COLO668 (cell line): ENCODE measurements around the gene FGD2.

Experiments used
- DNase-seq: peaks from one replicate; lab custom pipeline; 2025; ENCODE audit not compliant: unreplicated experiment; lab: John Stamatoyannopoulos, UW

Gene FGD2

DNA sequence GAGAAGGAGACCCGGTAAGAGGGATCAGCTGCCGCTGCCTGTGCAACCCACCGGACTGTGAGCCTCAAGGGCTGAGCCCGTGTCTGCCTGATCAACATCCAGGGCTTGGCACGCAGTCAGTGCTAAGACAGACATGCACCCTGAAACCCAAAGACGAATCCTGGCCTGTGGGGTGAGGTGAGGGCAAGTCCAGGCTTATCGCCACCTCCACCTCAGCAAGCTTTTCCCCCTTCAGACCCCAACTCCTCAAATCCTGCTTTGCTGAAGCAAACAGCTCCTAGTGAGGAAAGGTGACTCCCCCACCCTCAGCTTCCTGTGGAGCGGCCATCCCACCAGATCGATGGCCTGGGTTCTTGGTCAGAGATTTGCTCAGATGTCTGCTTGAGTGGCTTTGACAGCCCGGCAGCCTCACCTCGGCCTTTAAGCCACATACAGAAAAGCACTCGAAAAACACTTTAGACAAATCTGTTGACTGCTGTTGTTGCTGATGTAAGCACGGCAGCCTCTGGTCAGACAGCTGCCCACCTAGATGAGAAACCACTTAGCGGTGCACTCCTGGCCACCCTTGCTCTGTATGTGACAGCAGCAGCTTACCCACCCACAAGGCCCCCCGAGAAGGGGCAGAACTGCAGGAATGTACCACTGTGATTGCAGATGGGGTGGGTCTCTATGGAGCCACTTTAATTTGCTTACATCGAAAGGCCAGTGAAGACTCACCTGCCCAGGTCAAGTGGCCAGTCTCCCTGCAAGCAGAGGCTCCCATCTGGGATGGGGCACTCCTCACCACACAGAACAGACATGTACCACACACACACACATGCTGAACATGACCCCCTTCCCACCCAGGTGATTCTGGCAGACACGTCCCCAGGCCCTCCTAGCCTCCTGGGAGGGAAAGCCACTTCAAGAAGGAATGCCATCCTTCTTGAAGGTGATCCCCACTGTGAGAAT lies 34.3 kb upstream of the FGD2 start:
- no peak for DNase-seq

DNA sequence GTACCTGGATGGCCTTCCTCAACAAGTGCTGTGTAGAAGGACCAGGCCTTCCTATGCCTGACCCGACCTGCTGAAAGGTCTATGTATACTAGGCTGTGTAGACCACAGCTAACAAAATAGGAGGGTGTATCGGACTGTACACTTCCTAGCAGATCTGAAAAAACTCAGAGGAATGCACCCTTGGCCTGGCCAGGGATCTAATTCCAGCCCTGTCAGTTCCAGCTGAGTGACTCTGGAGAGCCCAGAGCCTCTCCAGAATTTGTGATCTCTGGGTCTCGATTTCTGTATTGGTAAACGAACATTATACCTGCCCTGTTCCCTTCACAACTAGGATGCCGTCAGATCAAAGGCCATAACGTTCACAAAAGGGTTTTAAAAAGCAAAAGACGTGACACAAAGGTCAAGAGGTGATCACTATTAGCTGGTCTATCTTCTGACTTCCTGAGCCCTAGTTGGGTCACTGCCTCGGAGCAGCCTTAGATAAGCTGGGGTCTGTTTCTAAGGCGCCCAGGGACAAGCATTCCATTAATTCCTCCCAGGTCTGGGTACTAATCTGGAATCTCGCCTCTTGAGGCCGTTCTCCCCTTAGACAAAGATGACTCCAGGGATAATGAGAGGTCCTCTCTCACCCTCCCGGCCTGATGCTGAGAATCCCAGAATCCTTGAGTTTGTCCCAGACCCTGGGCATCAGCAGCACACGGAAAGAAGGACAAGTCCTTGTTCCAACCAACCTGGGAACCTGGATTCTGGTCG lies 33.4 kb upstream of the FGD2 start:
- no peak for DNase-seq

DNA sequence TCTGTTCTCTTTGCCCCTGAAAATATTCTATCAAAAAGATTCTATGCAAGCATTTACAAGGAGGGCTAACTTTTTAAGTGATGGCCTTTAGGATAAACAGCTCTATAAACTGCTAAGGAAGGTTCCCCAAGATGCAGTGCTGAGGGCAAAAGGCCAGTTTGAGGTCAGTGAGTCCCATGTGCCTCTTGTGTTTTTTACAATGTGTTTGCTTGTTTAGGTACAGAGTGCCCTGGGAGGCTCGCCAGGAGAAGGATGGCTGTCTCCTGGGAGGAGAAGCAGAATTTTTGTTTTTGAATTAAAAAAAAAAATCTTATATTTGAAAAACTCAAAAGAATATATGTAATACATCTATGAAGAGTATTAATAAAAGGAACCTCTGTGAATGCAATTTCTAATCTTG lies 32.3 kb upstream of the FGD2 start:
- DNase-seq, result no peak

DNA sequence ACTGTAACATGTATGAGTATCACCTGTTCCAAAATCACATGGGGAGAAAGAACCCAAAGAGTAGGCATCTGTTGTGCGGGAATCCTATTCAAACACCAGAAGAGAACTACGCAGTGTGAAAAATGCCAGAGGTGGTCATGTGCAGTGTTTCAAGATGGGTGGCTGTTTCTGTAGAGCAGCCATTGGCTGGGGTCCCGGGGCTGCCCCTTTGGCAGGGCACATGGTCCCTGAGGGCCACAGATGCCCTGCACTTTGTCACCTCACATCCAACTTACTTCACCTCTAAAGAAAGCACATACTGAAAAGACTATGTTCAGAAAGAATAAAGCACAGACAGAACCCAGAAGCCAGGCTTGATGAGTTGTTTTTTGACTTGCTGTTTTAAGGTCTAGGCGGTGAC lies 31.8 kb upstream of the FGD2 start:
- no peak for DNase-seq

DNA sequence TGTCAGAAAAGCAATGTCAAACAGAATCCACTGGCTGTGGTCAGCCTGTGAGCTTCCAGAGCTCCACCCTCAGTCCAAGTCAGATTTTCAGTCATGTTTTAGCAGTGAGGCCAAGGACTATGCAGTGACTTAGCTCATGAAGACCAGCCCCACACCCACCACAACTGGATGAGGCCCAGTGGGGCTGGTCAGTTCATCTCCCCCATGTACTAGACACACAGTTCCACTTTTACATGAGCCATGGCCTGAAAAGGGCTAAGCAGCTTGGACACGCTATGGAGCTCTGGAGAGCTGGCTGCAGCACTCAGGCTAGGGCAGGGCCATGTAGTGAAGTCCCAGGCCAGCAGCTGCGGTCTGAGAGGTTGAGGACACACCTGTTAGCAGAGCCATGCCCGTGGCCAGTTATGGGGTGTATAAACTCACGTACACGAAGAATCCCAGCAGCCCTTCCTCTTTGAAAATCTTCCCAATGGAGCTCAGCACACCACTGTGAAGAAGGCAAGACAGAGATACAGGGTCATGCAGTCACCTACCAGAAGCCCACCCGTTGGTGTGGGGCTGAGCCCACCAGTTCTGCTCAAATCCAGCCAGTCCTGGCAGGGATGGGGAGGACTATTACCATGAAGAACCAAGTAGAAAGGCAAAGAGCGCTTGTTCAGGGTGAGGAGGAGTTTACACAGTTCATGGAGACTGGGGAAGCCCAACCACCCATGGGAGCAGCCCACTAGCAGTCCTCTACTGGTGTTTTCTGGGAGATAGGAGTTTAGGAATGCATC lies 30.0 kb upstream of the FGD2 start:
- DNase-seq, result no peak

DNA sequence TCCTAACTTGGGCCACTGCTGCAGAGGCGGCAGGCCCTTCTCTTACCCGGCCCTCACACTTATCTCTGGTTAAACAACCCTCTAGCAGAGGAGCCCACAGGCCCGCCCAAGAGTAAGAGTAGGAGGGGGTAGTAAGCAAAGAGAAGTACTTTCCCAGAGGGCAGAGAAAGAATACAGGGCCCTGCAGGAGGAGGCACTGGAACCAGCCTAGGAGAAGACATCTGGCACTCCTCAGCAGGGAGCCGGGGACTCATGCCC lies 29.5 kb upstream of the FGD2 start:
- DNase-seq, result no peak

DNA sequence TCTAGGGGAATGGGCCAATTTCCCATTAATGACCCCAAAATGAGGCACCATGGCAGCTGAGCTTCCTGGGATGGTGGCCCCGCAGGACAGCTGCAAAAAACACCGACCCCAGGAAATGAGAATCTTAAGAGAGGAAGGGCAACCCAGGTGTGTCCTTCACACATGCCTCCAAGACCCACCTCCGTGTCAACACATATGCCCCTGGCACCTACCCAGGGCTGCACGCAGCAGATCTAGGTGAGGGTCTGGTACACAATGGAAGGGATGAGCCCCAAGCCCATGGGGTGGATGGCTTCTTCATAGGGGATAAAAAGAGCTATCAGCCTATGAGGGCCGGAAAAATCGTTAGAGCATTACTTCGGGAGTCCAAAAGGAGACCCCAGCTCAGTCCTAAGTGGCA lies 28.9 kb upstream of the FGD2 start:
- DNase-seq, result no peak

DNA sequence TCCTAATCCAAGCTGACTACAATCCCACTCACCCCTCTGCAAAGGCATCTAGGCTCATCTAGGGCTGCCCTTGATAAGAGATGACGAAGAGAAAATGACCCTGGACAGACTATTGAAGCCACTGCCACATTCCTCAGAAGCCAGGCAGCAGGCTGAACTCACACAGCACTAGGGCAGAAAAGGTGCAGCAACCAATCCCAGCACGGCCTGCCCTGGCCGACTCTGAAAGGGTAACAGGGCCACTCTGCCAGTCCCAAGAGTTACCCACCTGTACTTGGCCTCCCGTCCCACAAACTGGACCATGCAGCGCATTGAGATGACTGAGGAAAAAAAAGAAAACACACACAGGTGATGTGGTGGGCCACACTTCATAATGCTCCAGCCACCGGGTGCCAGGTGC lies 28.5 kb upstream of the FGD2 start:
- DNase-seq, result no peak

DNA sequence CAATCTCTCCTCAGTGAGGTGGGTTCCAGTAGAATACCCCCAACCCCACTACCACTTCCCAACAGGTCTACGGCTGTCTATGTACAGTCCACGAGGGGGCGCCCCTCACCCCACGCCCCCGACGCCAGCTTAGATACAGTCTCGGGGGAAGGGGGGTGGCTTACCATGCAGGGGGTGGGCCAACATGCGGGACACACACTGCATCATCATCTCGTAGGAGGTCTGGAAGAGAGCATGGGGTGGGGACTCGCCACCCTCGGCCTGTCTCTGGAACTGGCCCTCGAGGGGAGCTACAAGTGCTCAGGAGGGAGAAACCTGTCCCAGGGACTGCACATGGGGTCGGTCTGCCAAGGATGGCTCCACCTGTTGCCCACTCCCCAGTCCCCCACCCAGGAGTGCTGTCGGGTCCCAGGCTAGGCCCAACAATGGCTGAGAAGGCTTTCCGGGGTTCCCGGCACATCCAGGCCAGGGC lies 27.9 kb upstream of the FGD2 start:
- peak; percentile 9 for DNase-seq

DNA sequence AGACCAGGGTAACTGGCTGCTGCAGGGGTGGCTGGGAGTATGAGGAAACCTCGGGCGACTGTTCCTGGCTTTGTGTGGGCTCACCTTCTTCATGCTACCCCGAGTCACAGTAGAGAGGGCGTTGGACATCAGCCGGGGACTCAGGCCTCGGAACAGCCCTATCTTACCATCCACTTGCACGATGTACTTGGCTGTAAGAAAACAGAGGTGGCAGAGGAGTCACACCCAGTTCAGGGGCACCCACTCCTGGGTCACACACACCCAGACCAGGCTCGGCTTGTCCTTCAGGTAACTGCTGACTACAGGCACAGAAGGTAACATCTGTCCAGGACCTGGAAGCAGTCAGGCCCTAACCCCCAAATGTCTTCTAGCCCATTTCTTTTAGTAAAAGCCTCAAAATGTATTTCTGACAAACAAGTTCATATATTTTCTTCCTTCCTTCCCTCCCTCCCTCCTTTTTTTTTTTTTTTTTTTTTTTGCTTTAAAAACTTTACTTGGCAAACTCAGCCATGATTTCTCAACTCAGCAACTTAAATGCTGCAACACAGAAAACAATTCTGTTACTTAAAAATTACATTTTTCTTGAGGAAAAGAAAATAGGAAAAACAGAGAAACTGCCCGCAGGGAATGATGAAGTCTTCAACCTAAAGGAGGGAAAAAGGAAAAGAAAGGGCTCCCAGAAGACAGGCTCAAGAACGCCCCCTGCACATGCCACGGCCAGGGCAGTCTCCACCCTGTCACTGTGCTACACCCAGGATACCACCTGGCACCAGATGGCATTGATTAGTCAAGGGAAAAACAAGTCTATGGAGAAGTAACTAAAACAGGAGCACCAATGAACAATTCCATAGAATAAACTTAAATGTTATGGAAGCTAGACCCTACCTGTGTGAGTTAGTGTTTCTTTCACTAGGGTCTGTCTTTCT lies 26.8 kb upstream of the FGD2 start:
- no peak for DNase-seq

DNA sequence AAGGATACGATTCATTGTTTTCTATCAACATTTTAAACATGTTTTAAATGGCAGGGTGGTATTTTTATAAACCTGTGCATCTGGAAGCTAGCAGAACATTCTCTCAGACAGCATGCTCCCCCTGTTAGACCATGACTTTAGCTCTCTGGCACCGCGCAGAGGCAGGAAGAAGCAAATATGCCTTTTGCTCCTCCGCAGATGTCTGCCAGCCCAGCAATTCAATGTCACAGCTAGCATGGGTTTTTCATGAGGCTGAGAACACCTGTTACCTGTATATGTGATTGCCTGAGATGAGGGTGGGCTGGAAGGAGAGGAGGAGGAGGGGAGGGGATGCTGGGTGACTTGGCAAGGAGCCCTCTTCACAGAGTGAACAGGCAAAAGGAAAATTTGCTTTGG lies 26.1 kb upstream of the FGD2 start:
- DNase-seq, result no peak

DNA sequence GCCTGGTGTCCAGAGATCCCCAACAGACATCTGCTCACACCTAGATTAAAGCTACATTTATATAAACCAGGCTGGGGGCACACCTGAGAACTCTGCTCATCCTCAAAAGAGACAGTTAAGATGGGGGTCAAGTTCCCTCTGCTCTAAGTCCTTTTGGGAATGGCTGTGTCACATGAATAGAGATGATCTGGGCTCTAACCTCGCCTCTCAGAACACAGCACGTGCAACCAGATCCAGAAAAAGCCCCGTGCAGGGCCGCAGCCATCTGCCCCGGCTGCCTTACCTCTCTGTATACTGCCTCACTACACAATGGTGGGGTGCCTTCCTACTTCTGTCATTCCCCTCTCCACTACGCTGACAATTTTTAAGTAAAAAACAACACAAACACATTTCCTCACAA lies 25.3 kb upstream of the FGD2 start:
- DNase-seq, result no peak

DNA sequence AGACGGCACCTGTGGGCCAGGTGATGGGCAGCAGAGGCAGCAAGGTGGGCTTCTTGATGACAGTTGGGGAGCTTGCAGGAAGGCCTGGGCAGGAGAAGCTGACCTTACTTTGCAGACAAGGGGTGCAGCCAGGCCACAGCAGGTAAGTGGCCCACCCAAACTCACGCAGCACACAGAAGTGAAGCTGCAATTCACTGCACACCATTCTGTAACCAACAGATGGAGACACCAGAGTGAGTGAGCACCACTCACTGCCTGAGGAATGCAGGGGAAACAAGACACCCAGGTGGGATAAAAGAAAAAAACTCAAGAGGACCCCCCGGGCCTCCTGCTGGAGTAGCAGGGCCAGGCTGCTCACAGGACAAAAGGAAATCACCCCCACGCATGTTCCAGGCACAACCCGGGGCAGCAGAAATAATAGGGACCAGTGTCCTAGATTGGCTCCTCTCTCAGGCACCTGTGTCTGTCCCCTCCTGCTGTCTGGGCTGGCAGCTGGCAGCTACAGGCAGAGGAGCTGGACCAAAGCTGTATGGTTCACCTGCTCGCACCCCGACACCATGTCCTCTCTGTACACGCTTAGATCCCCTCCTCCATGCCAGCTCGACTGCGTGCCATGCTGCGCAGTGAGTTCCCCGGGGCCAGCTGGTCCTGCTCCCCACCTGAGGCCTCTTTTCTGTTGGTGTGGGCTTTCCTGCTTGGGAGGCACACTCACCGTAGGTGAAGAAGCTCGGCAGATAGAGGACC lies 24.4 kb upstream of the FGD2 start:
- peak; percentile 6 for DNase-seq

DNA sequence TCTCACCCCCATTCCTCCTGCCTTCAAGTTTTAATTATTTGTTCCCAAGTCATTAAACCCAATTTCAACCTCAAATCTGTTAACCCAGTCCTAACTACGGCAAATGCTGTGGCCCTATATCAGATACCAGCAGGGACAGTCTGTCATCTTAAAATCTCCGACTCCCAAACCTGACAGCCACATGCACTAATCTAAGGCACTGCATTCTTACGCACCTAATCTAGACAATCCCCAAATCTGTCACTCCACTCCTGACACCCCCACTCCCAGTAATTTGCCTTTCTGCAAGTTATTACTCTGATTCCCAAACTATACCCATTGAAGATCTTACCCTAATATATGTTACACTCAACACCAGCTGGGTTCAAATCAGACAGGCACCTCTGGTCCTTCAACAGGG lies 21.9 kb upstream of the FGD2 start:
- DNase-seq, result no peak

DNA sequence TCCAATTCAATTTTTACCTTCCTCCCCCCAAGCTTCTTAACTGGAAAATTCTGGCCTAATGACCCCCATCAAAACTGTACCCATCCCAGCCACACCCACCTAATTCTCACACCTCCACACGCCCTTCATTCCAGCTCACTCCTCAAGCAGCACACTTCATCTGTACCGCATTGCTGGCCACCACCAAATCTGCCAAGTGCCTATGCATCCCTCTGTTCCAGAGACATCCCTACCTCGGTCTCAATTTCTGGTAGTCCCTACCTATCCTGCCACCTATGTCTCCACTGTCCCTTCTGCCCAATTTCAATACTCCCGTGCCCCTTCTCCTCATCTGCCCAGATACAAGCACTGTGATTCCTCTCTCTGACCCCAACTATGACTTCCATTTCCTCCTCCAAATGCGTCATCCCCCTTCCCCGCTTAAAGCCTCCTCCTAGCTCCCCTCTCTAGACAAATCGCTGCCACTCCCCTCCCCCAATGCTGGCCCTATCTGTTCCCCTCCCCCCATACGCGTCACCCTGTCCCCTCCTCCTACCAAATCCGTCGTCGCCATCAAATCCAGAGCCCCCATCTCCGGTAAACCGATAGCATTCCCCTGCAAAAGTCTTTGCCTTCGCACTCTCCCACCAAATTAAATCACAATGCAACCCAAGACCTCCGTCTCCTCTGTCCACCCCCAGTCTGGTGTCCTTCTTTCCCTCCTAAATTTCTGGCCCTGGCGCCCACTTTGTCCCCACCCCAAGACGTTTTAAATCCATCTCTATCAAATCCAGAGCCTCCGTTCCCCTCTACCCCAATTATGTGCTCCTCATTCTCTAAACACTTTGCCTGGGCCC lies 20.7 kb upstream of the FGD2 start:
- peak; percentile 29 for DNase-seq

DNA sequence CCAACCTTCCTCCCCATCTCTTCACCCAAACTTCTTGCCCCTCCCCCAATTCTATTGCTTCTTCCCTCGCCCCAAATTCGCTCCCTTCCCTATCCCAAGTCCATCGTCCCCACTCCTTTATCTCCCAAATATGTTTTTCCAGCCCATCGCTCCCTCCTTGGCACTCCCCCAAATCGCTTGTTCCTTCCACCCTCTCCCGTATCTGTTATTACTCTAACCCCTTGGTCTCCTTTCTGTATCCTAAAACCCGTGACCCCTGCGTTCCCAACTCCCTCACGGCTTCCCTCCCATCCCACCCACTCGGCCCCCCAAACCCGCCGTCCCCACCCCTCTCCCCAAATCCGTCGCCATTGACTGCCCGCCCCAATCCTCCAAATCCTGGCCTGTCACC lies 20.0 kb upstream of the FGD2 start:
- DNase-seq, result no peak

DNA sequence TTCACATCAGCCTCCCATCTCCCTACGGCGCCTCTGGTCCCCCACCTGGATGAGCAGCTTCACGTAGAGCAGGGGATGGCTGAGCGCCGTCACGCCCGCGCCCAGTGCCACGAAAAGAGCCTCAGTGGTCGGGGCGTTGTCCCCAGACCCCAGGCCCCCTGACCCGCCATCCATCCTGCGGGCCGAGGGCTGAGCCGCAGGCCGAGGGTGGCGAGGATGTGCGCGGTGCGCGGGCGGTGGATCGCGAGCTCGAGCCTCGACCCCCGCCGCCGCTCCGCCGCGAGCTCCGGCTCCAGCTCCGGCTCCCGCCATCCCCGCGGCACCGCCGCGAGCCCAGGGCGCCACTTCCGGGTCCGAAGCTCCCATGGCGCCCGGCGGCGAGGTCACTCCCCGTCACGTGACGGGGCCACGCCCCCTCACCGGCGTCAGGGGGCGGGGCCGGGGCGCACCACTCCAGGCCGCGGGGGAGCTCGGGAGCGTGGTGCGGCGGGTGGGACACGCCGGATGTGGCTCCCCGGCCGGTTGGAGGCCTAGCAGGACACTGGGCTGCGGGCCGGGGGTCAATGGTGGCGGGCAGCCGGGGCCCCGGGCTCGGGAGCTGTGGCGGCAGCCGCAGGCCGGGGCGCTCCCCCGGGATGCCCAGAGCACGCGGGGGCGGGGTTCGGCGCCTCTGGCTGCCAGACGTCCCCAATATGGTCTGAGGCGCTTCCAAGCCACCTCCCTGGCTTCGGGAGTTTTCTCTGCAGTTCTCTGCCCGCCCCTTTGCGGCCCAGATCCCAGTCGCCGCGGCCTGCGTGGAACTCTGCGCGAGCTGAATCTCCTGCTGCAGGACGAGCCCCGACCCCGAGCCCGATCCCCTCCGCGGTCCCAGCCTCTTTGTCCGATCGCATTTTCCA lies 19.4 kb upstream of the FGD2 start, which contains the start of gene MTCH1:
Gene MTCH1, minus strand, starts transcription at position 389 of the 896 bp plus-strand sequence. Its CDS starts 23 bp downstream, at position 366.
- DNase-seq, result peak; percentile 87

DNA sequence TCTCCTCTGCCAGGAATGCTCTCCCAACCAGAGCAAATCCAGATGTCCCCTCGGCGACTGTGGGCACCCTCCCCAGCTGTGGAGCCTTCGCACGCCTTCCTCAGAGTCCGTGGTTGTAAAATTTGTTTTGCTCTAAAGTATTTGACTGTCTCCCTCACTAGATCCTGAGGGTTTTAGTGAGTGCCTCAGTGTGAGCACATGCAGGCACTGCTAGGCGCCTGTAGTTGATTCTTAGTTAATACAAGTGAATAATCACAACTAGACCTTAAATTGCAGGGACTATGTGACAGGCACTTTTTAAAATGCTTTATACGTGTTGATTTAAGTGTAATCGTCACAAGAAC lies 18.8 kb upstream of the FGD2 start:
- no peak for DNase-seq
